ENCODE data around the gene SLC9A5.

DNA sequence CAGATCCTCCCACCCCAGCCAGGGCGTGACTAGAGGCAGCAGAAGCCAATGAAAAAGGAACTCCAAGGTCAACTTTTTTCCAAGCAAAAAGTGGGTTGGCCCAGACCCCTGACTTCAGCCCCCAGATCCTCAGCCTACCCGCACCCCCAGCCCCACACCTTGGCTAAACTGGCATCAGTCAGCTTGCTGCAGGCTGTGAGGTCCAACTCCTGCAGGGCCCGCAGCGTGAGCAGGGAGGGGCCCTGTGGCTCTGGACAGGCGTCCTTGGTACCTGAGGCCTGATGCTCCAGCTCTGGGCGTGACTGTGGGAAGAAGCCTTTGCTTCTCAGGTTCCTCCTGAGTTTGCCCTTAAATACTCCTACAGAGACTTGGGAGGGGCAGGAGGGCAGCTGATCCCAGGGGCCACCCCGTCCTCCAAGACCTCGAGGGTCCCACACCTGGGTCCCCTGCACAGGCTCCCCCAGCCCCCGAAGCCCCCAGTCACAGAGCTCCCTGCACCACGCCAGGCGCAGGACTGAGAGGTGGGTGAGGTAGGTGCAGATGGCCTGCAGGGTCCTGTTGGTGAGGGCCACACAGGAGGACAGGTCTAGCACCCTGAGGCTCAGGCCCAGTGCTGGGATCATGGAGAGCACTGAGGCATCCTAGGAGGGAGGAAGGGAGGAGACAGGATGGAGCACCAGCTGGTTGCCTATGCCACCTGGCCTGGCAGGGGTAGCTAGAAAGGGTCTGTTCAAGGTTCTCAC lies 40.5 kb upstream of the SLC9A5 start:
- TF ChIP-seq L3MBTL2 (conservative IDR thresholded peaks at IDR 0.05) (no peak), FOXM1 (IDR thresholded peaks at IDR 0.05; ENCODE audit: borderline replicate concordance) (no peak), ELF4 (IDR thresholded peaks at IDR 0.05) (no peak), SUZ12 (IDR thresholded peaks at IDR 0.05) (no peak)

Measured in HEK293T (cell line).